ENCODE data around the gene DLGAP4.

The DLGAP4 gene

GRCh38 chr20:36305602-36306551 is at the start of gene DLGAP4:
Gene DLGAP4 (plus strand): TSS chr20:36306339. CDS start chr20:36431718, 125,379 bp downstream.
- Histone ChIP-seq H3K36me3 (ENCODE audit: control insufficient read depth, insufficient read depth, low read length) (no peaks in the 10 kb centered on the region), H3K27me3 (replicated peaks; ENCODE audit: control insufficient read depth, insufficient read depth, low read length) (peaks cover 5% of the 10 kb centered on the region), H3K4me3 (replicated peaks; ENCODE audit: low read depth, low read length) (no peak within 1 kb of the TSS)
- no peak for TF ChIP-seq CTCF (IDR thresholded peaks at IDR 0.05; ENCODE audit: insufficient read depth, low read length, poor library complexity, severe bottlenecking)
- DNase-seq (ENCODE audit: extremely low read depth, insufficient read length), result no peak

GRCh38 chr20:36259177-36260061 is 46.7 kb upstream of the DLGAP4 start:
- Histone ChIP-seq H3K27me3 (replicated peaks; ENCODE audit: control insufficient read depth, insufficient read depth, low read length) (no peaks in the 10 kb centered on the region), H3K36me3 (ENCODE audit: control insufficient read depth, insufficient read depth, low read length) (peaks cover 8% of the 10 kb centered on the region), H3K4me3 (replicated peaks; ENCODE audit: low read depth, low read length) (no peak overlapping the region)
- no peak for DNase-seq (ENCODE audit: extremely low read depth, insufficient read length)
- no peak for TF ChIP-seq CTCF (IDR thresholded peaks at IDR 0.05; ENCODE audit: insufficient read depth, low read length, poor library complexity, severe bottlenecking)

- no peak for DNase-seq (ENCODE audit: extremely low read depth, insufficient read length)
These were observed 45.8 kb upstream of the DLGAP4 start for GRCh38 chr20:36260316-36260715.

GRCh38 chr20:36261389-36262105 is 44.6 kb upstream of the DLGAP4 start:
- no peaks in the 10 kb centered on the region; the same call in 1 of the 2 replicates for H3K27me3 ChIP-seq (replicated peaks; ENCODE audit: control insufficient read depth, insufficient read depth, low read length)
- no peak for DNase-seq (ENCODE audit: extremely low read depth, insufficient read length)
- no peak for TF ChIP-seq CTCF (IDR thresholded peaks at IDR 0.05; ENCODE audit: insufficient read depth, low read length, poor library complexity, severe bottlenecking)
- no peak overlapping the region for H3K4me3 ChIP-seq (replicated peaks; ENCODE audit: low read depth, low read length)
- H3K36me3 ChIP-seq (ENCODE audit: control insufficient read depth, insufficient read depth, low read length), result peaks cover 2% of the 10 kb centered on the region; the same call in 1 of the 2 replicates

More at GRCh38 chr20:36260316-36260715, 45.8 kb upstream of the DLGAP4 start:
- no peak for TF ChIP-seq CTCF (IDR thresholded peaks at IDR 0.05; ENCODE audit: insufficient read depth, low read length, poor library complexity, severe bottlenecking)
- Histone ChIP-seq H3K4me3 (replicated peaks; ENCODE audit: low read depth, low read length) (no peak overlapping the region), H3K27me3 (replicated peaks; ENCODE audit: control insufficient read depth, insufficient read depth, low read length) (no peaks in the 10 kb centered on the region; the same call in 1 of the 2 replicates), H3K36me3 (ENCODE audit: control insufficient read depth, insufficient read depth, low read length) (peaks cover 8% of the 10 kb centered on the region)

GRCh38 chr20:36262440-36262839 is 43.7 kb upstream of the DLGAP4 start:
- no peak overlapping the region for H3K4me3 ChIP-seq (replicated peaks; ENCODE audit: low read depth, low read length)
- no peaks in the 10 kb centered on the region; the same call in none of the 2 replicates for H3K27me3 ChIP-seq (replicated peaks; ENCODE audit: control insufficient read depth, insufficient read depth, low read length)
- H3K36me3 ChIP-seq (ENCODE audit: control insufficient read depth, insufficient read depth, low read length), result no peaks in the 10 kb centered on the region
- no peak for TF ChIP-seq CTCF (IDR thresholded peaks at IDR 0.05; ENCODE audit: insufficient read depth, low read length, poor library complexity, severe bottlenecking)
- no peak for DNase-seq (ENCODE audit: extremely low read depth, insufficient read length)
